Endodermal cell (in vitro differentiated cells): Measurements from ENCODE around the gene RBM20. TPM values are rescaled to one million over a fixed set of nuclear protein-coding genes. Genes with fewer than 3 reads are reported as not detected.

Experiments used
- DNase-seq: peaks from one replicate; pipeline ENCODE4 v3.0.0-alpha.2; 2017
- H3K27ac ChIP-seq: 2 replicates; pipeline ENCODE4 v1.5.1; 2013; ENCODE audit warnings: mild to moderate bottlenecking, low read depth, low read length, moderate library complexity
- H3K27me3 ChIP-seq: 2 replicates; pipeline ENCODE4 v1.6.1; 2013; ENCODE audit warnings: mild to moderate bottlenecking, low read length, moderate library complexity; ENCODE audit not compliant: insufficient read depth, control insufficient read depth, poor library complexity, severe bottlenecking
- H3K36me3 ChIP-seq: 2 replicates; pipeline ENCODE4 v1.7.0; 2013; ENCODE audit warnings: mild to moderate bottlenecking, low read length, moderate library complexity; ENCODE audit not compliant: control insufficient read depth, insufficient read depth
- H3K4me1 ChIP-seq: one replicate; pipeline ENCODE4 v1.7.0; 2013; ENCODE audit warnings: low read length; ENCODE audit not compliant: control insufficient read depth, insufficient read depth
- H3K4me3 ChIP-seq: 2 replicates; pipeline ENCODE4 v1.5.1; 2013; ENCODE audit warnings: mild to moderate bottlenecking, low read length, moderate library complexity
- H3K9ac ChIP-seq: 2 replicates; pipeline ENCODE4 v1.6.1; 2013; ENCODE audit warnings: mild to moderate bottlenecking, low read length, moderate library complexity; ENCODE audit not compliant: poor library complexity, severe bottlenecking; ENCODE audit errors: extremely low read depth
- H3K9me3 ChIP-seq: 2 replicates; pipeline ENCODE4 v1.6.1; 2013; ENCODE audit warnings: mild to moderate bottlenecking, low read length, moderate library complexity; ENCODE audit not compliant: control insufficient read depth
- H3K27ac Mint-ChIP-seq: 2 replicates; pipeline ENCODE4 v1.8.0; 2020; ENCODE audit warnings: mixed read lengths
- H3K27me3 Mint-ChIP-seq: 2 replicates; pipeline ENCODE4 v1.8.0; 2021; ENCODE audit warnings: mild to moderate bottlenecking, mixed read lengths; ENCODE audit not compliant: insufficient read depth
- H3K36me3 Mint-ChIP-seq: 2 replicates; pipeline ENCODE4 v1.8.0; 2020; ENCODE audit warnings: low read depth, mixed read lengths
- H3K4me1 Mint-ChIP-seq: 2 replicates; pipeline ENCODE4 v1.8.0; 2020; ENCODE audit warnings: mixed read lengths
- H3K4me3 Mint-ChIP-seq: 2 replicates; pipeline ENCODE4 v1.8.0; 2020; ENCODE audit warnings: mild to moderate bottlenecking, moderate library complexity, mixed read lengths
- H3K9me3 Mint-ChIP-seq: 2 replicates; pipeline ENCODE4 v1.8.0; 2020; ENCODE audit warnings: mild to moderate bottlenecking, mixed read lengths
- WGBS, 2 experiments: methylation state at CpG; one replicate each; pipeline versions ENCODE4 v1.1.5 to v1.1.7; 2013; ENCODE audit warnings: missing lambda C conversion rate in 2 of 2, mixed read lengths in 1 of 2; ENCODE audit not compliant: insufficient coverage in 1 of 2, insufficient read length in 1 of 2; 5-methylcytosine and 5-hydroxymethylcytosine counted together
- total RNA-seq, 2 donors: library from RNA; stranded (reverse); fragmentation: NEBNext Ultra II Directional in 1 of 2; extraction: Animal tissue kit (Norgen Biotek cat#: 25700) in 1 of 2; gene quantifications; 2 replicates in 1 of 2; 3 replicates in 1 of 2; pipeline ENCODE4 v1.2.1, GENCODE V29; 2021
- TF ChIP-seq, protein P1 (sequence below): fragments of 200-600 bp; sonication (generic); conservative IDR thresholded peaks from 2 replicates; pipeline ENCODE4 v1.5.0; 2021; ENCODE audit warnings: antibody characterized with exemption, mild to moderate bottlenecking

RBM20 gene
- total RNA-seq, 2 donors from 2014 or later: 6.2 to 7.0 TPM

DNA sequence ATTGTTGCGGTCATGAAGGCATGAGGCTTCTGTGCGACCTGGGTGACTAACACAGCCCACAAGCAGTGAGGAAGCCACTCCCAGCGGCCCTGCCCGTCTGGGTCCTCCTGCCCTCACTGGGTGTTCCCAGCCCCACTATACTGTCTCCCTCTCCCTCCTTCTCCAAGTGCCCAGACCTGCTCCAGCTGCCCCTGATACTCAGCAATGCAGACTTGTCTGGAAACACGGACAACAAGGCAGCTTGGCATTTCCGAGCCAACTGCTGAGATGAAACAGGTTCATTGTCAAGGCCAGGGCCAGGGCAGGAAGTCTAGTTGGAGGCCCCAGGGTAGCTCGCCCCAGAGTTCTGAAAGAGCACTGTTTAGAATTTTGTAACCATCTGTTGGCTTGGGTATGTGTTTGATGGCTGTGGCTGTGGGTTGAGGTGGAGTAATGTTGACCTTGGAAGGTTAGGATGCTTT lies 95.7 kb downstream of the RBM20 start:
- 64 to 74% methylated on average over 4 to 7 of the region's 7 CpGs for WGBS, 2 experiments
- H3K4me1 Mint-ChIP-seq: peaks cover 11% of the 10 kb centered on the region
- Histone ChIP-seq H3K27ac (no peak overlapping the region), H3K9me3 (no peaks in the 10 kb centered on the region), H3K4me1 (no peaks in the 10 kb centered on the region), H3K36me3 (no peaks in the 10 kb centered on the region), H3K4me3 (no peak overlapping the region), H3K9ac (no peak overlapping the region), H3K27me3 (no peaks in the 10 kb centered on the region)
- H3K36me3 Mint-ChIP-seq: no peaks in the 10 kb centered on the region
- no peak overlapping the region for H3K4me3 Mint-ChIP-seq
- H3K27ac Mint-ChIP-seq: no peak overlapping the region
- H3K9me3 Mint-ChIP-seq: no peaks in the 10 kb centered on the region
- TF ChIP-seq, protein P1, sequence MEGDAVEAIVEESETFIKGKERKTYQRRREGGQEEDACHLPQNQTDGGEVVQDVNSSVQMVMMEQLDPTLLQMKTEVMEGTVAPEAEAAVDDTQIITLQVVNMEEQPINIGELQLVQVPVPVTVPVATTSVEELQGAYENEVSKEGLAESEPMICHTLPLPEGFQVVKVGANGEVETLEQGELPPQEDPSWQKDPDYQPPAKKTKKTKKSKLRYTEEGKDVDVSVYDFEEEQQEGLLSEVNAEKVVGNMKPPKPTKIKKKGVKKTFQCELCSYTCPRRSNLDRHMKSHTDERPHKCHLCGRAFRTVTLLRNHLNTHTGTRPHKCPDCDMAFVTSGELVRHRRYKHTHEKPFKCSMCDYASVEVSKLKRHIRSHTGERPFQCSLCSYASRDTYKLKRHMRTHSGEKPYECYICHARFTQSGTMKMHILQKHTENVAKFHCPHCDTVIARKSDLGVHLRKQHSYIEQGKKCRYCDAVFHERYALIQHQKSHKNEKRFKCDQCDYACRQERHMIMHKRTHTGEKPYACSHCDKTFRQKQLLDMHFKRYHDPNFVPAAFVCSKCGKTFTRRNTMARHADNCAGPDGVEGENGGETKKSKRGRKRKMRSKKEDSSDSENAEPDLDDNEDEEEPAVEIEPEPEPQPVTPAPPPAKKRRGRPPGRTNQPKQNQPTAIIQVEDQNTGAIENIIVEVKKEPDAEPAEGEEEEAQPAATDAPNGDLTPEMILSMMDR: no peak
- no peak for DNase-seq
- H3K27me3 Mint-ChIP-seq: no peaks in the 10 kb centered on the region

DNA sequence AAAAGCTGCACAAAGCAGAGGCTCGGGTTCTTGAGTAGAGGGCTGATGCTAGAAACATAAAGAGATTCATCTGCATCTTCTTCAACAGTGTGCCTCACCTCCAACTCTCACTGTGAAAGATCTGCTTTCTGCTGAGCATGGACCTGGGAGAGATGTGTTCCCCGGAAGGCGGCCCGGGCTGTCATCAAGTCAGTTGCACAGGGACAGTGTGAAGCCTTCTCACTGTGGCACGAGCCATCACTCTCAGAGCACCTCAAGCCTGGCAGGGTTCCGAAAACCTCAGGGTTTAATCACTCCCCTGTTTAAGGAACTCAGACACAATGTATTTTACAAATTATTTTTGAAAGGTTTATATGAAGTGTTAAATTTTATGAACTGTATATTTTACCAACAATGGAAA lies 98.7 kb downstream of the RBM20 start:
- Histone ChIP-seq H3K4me1 (no peaks in the 10 kb centered on the region), H3K36me3 (no peaks in the 10 kb centered on the region), H3K27ac (no peak overlapping the region), H3K4me3 (no peak overlapping the region), H3K9me3 (no peaks in the 10 kb centered on the region), H3K9ac (no peak overlapping the region), H3K27me3 (no peaks in the 10 kb centered on the region)
- Mint-ChIP-seq H3K27ac (no peak overlapping the region), H3K4me1 (no peaks in the 10 kb centered on the region), H3K36me3 (no peaks in the 10 kb centered on the region), H3K9me3 (no peaks in the 10 kb centered on the region), H3K4me3 (no peak overlapping the region), H3K27me3 (no peaks in the 10 kb centered on the region)
- DNase-seq: no peak
- TF ChIP-seq, protein P1: no peak
- 80 to 93% methylated on average over 1 to 6 of the region's 6 CpGs for WGBS, 2 experiments

DNA sequence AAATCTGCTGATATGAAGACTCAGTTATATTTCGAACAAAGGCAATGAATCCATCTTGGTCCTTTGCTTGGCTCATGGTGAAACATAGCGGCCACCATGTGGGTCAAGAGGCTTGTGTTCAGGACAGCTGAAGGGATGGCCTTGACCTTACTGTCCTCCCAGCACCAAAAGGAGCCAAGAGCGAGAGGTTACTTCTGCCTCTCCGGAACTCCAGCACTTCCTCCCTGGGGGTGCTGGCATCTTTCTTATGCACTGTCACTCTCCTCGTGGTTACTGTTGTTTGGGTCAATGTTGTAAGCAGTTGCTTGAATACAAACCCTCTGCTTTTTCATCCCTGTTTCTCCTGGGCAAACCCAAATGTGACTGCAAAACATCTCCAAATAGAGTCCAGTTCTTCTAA lies 100.6 kb downstream of the RBM20 start:
- Histone ChIP-seq H3K4me3 (no peak overlapping the region), H3K9ac (no peak overlapping the region), H3K9me3 (peaks cover 14% of the 10 kb centered on the region), H3K4me1 (no peaks in the 10 kb centered on the region), H3K36me3 (no peaks in the 10 kb centered on the region), H3K27ac (no peak overlapping the region), H3K27me3 (no peaks in the 10 kb centered on the region)
- H3K27ac Mint-ChIP-seq: no peak overlapping the region
- no peaks in the 10 kb centered on the region for H3K4me1 Mint-ChIP-seq
- no peaks in the 10 kb centered on the region for H3K27me3 Mint-ChIP-seq
- no peak for DNase-seq
- WGBS, 2 experiments: 73 to 89% methylated on average over 2 to 5 of the region's 5 CpGs
- H3K9me3 Mint-ChIP-seq: peaks cover 7% of the 10 kb centered on the region
- TF ChIP-seq, protein P1: no peak
- no peak overlapping the region for H3K4me3 Mint-ChIP-seq
- peaks cover 2% of the 10 kb centered on the region for H3K36me3 Mint-ChIP-seq
